ENCODE data around the gene EFS. TPM values are rescaled to one million over a fixed set of nuclear protein-coding genes. Genes with fewer than 3 reads are reported as not detected.

The EFS gene
- polyA plus RNA-seq (2012; ENCODE audit: insufficient read length, low read depth) = not detected

- no peak for TF ChIP-seq SIN3A (IDR thresholded peaks at IDR 0.05; ENCODE audit: borderline replicate concordance, insufficient read depth, low read length)
- TF ChIP-seq FOXP2 (optimal IDR thresholded peaks at IDR 0.05; ENCODE audit: borderline replicate concordance, extremely low read depth, extremely low read length, insufficient read depth) = no peak
These were observed at the start of gene EFS for GRCh38 chr14:23365036-23365731. Gene EFS (minus strand): TSS chr14:23365172. CDS start chr14:23365025, 147 bp downstream.

- no peak for TF ChIP-seq FOXP2 (optimal IDR thresholded peaks at IDR 0.05; ENCODE audit: borderline replicate concordance, extremely low read depth, extremely low read length, insufficient read depth)
- TF ChIP-seq TAF1 (IDR thresholded peaks at IDR 0.05; ENCODE audit: borderline replicate concordance, insufficient read depth, low read length) = no peak
These were observed 49.3 kb upstream of the EFS start for GRCh38 chr14:23414254-23414653.

GRCh38 chr14:23413681-23414080 lies 48.7 kb upstream of the EFS start:
- TF ChIP-seq REST (IDR thresholded peaks at IDR 0.05; ENCODE audit: insufficient read depth in 1 of 2, low read depth in 2 of 2, low read length in 2 of 2) (no peak), TAF1 (IDR thresholded peaks at IDR 0.05; ENCODE audit: borderline replicate concordance, insufficient read depth, low read length) (no peak), SIN3A (IDR thresholded peaks at IDR 0.05; ENCODE audit: borderline replicate concordance, insufficient read depth, low read length) (no peak), POLR2AphosphoS5 (IDR thresholded peaks at IDR 0.05; ENCODE audit: low read depth, low read length) (no peak)

GRCh38 chr14:23411563-23412525 lies 46.9 kb upstream of the EFS start:
- TF ChIP-seq SIN3A (IDR thresholded peaks at IDR 0.05; ENCODE audit: borderline replicate concordance, insufficient read depth, low read length) (no peak), FOXP2 (optimal IDR thresholded peaks at IDR 0.05; ENCODE audit: borderline replicate concordance, extremely low read depth, extremely low read length, insufficient read depth) (no peak), REST (IDR thresholded peaks at IDR 0.05; ENCODE audit: insufficient read depth in 1 of 2, low read depth in 2 of 2, low read length in 2 of 2) (no peak), POLR2AphosphoS5 (IDR thresholded peaks at IDR 0.05; ENCODE audit: low read depth, low read length) (no peak), TAF1 (IDR thresholded peaks at IDR 0.05; ENCODE audit: borderline replicate concordance, insufficient read depth, low read length) (no peak)

- TF ChIP-seq TAF1 (IDR thresholded peaks at IDR 0.05; ENCODE audit: borderline replicate concordance, insufficient read depth, low read length) = no peak
- TF ChIP-seq REST (IDR thresholded peaks at IDR 0.05; ENCODE audit: insufficient read depth in 1 of 2, low read depth in 2 of 2, low read length in 2 of 2) = no peak
- no peak for TF ChIP-seq POLR2AphosphoS5 (IDR thresholded peaks at IDR 0.05; ENCODE audit: low read depth, low read length)
- TF ChIP-seq FOXP2 (optimal IDR thresholded peaks at IDR 0.05; ENCODE audit: borderline replicate concordance, extremely low read depth, extremely low read length, insufficient read depth) = no peak
- no peak for TF ChIP-seq SIN3A (IDR thresholded peaks at IDR 0.05; ENCODE audit: borderline replicate concordance, insufficient read depth, low read length)
These were observed 45.1 kb upstream of the EFS start for GRCh38 chr14:23409966-23410635.
